NCI-H2107 treated with DMSO at 0.1 percent for 48 hours (cell line): ENCODE measurements around the gene CORIN.
A peak's percentile ranks its signal among the peaks of the same experiment; 100 is the strongest.

Experiments used
- DNase-seq: peaks from one replicate; lab custom pipeline; 2025; ENCODE audit not compliant: unreplicated experiment; lab: John Stamatoyannopoulos, UW

CORIN gene

DNA sequence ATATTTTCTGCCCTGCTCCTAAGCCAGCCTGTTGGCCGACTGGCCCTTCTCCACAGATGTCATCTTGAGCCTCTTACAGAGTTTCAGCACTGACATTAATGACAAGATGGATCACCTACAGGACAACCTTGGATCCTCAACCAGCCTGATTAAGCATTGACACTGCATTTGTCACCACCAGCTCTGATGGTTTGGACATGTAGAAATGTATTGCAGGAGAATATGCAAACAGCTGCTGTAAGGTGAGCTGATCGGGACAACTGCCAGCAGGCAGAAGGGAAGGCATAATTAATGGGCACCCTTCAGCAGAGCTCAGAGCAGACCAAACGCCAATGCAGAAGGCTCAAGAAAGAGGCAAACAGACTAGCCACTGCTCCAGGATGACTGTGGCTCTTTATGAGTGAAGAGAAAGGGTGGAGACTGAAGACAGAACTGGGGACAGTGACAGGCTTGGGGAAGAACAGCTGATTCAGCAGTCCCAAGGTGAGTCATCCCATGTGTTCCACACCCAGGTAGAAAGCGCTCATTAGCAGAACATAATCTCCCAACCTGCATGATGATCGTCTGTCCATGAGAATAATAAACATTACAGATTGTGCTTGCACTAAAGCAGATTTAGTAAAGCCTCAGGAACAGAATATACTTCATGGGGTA, 6.7 kb downstream of the CORIN start:
- peak; percentile 52 for DNase-seq

DNA sequence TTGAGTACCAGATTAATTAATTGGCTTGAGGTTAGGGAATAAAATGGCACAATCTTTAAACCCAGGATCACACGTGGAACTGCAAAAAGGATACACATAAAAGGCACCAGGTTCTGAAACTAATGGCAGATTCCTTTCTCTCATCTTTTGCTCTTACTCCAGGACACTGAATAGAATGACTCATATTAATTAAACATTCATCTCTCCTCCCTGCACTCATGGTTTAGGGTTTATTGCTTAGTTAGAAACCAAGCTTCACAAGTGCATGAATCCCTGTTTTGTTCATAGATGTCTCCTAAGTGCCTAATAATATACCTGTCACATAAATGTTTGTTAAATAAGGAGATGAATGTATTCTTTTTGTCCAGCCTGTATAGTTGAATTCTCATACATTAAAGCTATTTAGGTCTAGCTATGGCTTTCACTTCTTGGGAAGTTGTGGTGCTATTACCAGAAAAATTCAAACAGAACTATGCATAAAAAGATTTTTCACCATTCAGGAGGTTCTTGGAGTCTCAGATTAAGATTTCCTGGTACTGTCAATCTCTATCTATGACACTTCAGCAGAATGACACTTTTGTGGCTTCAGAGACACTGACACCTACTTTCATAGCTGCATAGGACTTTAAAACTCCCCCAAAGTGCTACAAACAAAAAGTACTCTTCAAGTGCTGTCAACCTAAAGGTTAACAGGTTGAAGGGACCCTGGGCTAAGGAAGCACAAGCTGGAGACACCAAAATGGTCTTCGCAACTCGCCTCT, 7.4 kb downstream of the CORIN start:
- no peak for DNase-seq

DNA sequence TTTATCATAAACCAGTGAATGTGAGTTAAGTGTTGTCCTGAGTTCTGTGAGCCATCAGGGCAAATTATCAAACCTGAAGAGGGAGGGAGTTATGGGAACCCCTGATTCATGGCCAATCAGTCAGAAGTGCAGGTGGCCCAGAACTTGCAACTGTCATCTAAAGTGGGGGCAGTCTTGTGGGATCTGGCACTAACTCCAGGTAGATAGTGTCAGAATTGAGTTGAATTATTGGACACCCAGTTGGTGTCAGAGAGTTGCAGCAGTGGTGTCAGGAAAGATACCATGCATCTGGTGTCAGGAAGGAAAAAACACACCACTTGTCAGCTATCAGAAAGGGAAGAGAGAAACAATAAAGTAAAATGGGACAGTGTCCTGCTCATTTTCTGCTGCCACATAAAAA, 8.4 kb downstream of the CORIN start:
- DNase-seq: no peak

DNA sequence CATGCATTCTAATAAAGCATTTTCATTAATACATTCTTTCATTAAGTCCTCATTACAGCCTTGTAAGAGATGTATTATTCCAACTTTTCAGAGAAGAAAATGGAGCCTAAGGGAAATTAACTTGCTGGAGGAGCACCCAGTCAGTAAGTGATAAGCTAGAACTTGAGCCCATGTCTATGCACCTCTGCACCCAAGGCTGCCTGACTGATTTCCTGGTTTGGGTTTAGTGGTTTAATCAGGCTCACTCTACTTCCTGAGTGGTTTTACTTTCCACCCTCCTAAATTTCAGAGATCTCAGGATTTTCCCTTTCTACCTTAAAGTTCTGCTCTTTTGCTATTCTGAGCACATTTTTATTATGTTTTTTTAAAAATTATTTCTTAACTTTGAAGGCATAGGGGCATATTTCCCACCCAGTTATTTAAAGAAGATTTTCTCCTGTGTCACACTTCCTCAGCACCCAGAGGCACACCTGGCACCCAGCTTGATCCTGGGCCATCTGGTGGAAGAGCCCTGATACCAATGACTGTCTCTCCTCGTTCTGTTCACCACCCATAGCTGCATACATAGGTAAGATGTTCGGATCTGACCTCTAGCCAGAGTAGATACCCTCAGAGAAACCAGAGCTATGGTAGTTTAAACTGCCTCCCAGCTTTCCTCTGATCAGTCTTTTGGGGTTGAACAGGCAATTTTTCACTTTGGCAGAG, 10.4 kb downstream of the CORIN start:
- DNase-seq: no peak

DNA sequence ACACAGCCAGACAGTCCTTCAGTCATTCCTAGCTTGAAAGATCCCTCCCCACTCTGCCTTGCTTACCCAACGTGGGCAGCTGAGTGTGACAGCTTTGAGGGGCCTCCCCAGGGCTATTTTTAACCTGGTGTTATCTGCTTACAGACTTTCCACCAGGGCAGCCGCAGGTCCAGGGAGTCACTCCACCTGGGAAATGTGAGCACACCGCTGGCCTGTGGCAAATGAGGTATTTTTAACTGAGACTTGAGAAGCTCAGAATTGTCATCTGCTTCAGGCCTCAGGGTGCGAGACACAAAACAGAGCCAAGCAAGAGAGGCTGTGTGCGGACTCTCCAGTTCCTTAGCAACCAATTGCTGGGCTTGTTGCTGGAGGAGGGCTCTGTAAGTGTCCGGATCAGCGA, 13.0 kb downstream of the CORIN start:
- no peak for DNase-seq

DNA sequence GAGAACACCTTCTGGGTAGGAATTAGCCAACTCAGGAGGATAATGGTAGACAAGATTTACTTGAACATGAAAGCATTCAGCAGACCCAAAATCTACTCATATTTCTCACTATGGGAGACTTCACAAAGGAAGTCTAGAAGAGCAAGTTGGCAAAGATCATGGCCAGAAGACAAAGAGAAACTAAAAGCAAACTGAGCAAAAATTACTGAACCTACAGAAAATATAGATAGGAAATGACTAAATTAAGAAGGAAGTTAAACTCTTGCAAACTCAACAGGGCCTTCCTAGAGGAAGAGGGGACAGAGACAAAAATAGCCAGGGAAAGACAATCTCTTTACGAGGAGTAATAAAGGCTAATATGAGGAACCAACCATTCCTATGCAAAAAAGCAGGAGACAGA, 18.7 kb downstream of the CORIN start:
- no peak for DNase-seq

DNA sequence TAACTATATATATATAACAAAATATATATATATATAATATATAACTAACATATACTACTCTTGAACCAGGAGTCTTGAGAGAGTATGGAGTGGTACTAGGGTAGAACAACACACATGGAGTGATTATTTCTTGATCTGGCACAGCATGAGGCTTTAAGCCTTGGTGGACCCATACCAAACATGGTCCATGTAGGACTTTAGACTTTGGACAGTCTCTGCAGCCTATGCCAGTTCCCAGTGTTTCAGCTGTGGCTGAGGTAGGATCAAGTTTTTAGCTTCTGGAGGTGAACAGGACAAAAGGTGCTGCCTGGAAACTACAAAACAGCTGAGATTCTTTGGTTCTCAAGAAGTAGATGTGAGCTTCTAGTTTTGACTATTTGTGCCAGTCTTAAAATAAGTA, 20.6 kb downstream of the CORIN start:
- DNase-seq: no peak

DNA sequence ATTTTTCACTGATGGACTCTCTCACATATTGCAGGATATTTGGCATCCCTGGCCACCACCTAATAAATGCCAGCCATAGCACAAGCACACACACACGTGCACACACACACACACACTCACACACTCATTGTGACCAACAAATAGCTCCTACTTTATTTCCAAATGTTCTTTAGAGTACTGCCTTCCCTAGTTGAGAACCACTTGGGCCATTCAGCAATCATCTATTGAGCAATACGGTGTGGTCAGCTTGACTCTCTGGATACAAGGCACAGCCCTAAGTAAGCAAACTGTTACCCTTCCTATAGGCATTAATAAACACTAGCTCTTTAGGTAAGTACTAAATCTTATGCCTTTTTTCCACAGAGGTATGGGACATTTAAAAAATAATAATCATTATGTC, 21.1 kb downstream of the CORIN start:
- DNase-seq: no peak

DNA sequence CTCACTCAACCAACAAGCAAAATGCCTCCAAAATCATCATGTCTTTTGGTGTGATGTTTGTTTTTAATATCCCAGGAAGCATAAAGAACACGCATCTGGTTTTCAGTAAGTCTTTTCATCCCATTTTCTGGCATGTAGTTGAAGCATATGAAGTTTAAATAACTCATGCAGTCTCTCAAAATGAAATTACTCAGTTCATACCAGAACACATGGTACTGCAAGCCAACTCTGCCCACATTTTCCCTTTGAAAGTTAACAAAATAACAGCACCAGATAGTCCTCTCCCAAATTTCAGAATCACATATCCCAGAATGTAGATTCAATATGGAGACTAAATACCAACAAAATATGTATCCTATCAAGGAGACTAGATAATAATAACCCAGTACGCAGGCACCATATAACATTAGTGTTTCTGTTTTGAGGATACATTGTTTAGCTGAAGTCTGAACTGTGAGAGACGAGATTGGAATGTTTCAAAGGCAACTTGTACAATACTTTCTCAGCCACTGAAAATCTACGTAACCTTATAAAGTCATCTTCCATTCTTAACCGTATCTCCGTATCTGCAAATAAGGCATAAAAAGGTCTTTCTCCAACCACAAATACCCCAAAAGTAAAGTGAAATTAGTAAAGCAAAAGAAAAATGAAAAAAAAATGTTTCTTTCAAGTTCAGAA, 23.1 kb downstream of the CORIN start:
- no peak for DNase-seq

DNA sequence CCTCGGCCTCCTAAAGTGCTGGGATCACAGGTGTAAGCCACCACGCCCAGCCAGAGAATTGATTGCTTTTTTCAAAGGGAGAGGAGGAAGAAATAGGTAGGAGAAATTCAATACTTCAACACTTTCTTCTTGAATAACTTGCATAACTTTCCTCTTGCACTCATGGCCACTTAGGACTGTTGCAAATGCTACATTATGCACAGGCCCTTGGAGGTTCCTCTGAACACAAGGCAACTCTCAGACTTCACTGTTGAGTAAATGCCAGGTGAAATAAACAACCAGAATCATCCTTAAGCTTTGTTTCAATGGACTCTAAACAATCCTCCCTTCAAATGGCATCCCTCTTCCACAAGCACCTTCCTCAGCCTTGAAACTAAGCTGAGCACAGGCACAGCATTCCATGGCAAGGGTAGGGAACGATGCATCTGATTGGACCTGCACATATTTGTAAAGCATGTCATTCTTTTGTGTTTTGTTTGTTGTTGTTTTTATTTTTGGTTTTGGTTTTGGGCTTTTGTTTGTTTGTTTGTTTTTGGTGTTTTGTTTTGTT, 28.1 kb downstream of the CORIN start:
- DNase-seq: no peak

DNA sequence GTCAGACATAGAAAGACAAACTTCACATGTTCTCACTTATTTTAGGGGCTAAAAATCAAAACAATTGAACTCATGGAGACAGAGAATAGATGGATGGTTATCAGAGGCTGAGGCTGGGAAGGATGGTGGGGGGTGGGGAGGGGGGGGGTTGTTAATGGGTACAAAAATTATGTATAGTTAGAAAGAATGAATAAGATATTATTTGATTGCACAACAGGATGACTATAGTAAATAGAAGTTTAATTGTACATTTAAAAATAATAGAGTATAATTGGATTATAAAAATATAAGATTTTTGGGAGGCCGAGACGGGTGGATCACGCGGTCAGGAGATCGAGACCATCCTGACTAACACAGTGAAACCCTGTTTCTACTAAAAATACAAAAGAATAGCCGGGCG, 33.3 kb downstream of the CORIN start:
- no peak for DNase-seq

DNA sequence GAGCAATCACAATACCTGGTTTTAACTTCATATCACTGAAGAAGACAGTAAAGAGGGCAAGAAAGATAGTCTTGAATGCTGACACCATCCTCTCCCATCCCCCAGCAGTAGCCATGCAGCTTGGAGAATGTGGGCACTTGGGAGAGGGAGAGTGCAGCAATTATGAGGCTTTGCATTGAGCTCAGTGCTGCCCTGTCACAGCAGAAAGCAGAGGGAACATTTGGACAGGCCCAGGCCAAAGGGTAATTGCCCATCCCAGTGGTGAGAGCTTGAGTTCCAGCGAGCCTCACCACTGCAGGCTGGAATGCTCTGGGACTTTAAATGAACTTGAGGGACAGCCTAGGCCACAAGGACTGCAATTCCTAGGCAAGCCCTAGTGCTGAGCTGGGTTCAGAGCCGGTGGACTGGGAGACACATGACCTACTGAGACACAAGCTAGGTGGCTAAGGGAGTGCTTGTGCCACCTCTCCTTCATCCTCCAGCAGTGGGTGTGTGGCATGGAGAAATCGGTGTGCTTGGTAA, 36.3 kb downstream of the CORIN start:
- no peak for DNase-seq

DNA sequence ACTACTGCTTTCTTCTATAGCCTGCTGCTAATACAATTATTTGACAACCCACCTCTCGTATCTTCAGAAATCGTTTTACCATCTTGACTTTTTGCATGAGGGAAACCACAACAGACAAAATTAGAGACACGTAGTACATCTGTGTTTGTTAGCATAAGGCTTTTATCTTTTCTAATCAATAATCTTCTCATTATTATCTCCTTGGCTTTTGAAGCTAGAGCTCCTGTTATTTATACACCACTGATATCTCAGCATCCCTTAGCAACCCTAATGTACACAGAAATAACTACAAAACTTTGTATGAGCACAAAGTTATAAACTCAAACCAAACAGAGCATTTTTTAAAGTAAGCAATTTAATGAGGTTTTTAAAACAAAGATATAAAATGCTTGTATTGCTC, 39.7 kb downstream of the CORIN start:
- no peak for DNase-seq

DNA sequence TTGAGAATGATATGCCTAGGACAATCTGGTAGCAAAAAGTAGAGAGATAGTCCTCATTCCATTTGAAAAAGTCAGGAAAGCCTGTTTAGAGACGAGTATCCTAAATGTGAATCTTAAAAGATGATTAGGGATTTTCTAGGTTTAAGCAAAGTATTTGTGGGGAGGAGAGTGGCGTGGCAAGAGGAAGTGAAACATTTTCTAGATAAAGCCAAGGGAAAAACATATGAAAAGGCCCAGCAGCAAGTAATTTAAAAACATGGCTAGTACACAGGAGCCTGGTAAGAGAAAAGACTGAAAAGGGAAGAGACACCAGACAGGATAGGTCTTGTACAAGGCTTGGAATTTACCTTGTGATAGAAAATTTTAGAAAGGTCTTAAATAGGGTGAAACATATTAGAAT, 45.9 kb downstream of the CORIN start:
- no peak for DNase-seq

DNA sequence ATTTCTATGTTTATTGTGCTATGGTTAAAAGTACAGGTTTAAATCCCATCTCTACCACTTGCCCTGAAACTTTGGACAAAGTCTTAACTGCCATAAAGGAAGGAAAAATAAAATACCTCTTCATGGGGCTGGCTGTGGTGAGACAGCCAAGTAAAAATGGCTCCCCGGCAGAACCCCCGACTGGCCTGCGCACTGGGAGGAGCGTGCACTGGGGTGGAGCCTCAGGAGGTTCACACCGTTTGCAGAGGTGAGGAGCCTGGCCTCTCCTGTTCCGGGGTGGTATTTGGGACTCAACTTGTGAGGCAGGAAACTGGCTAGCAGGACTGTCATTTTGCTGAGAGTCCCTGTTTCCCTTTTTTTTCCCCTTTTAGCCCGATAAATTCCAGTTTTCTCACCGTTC, 47.8 kb downstream of the CORIN start:
- no peak for DNase-seq

DNA sequence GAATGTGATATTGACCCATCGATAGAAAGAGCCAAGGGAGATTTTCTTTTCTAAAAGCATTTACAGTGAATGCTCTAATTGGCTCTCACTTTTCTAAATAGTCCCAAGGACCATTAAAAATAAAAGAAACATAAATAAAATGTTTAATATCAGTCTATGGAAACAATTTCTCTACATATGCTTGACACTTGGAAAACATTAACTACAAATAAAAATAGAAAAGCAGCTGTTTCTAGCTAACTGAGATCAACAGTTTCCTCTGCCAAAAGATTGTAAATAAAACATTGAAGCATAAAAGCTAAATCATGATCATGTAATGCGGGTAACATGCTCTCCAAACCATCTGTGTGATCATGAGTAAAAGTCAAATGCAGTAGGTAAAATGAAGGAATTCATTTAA, 49.7 kb downstream of the CORIN start:
- DNase-seq: no peak

DNA sequence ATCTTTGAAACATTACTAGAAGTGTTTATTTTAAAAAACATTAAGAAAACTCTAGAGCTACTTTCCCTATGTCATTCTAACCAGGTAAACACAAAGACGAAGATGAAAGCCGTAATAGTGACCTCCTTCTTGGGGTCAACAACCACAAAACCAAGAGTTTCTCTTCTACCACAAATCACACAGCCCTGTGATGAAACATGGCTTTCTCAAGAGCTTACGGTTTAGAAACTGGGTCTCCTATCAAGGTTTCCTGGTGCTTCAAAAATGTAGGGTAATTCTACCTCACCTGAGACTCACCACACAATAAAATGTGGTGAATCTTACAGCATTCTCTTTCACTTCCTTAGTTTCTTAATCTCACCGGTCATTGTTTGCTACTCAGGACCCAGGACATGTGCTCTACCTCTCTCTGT, 50.9 kb downstream of the CORIN start:
- no peak for DNase-seq

DNA sequence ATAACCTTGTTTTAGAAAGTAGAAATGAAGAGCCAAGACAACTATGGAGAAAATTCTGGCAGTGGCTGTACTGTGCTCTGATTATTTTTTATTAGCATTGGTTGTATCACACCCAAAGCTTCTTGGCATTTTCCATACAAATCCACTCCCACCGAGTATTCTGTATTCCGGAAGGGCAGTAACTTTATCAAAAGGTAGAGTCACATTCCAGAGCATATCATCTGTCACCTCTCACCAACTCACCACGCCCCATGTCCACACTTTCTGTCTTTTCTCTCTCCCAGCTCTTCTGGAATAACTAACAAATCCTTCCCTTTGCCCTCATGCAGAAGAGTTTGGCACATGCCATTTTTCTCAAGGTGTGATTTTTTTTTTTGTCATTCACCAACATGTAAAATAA, 52.7 kb downstream of the CORIN start:
- DNase-seq: no peak

DNA sequence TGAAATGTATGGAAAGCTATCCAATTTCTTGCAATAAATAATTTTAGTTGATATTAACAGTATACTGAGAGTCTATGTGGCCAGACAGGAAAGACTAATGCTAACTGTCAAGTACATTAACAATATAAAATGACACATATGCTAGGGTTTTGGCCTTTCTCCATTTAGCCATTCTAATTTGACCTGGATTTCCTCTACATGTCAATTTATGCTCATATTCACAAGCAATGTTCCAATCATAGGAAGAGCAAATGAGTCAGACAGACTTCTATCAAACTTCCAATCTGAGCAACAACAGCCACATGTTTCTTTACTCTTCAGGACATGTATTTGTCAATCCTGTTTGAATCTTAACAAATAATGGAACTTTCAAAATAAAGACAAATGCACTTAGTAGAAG, 53.6 kb downstream of the CORIN start:
- no peak for DNase-seq

DNA sequence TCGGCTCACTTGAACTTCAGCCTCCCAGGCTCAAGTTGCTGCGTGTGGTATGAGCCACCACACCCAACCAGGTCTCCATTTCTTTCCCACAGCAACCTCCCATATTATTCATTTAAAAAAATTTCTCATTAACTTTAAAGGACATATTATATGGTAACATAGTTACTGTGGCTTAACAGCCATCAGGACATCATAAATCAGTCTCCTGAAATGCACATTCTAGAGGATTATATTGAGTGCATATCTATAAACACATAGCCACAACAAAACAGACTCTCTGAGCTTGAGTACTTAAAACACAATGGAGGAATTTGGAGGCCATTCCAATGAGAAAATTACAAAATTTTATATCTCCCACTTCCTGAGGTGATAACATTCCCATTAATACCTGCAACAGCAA, 61.5 kb downstream of the CORIN start:
- no peak for DNase-seq

DNA sequence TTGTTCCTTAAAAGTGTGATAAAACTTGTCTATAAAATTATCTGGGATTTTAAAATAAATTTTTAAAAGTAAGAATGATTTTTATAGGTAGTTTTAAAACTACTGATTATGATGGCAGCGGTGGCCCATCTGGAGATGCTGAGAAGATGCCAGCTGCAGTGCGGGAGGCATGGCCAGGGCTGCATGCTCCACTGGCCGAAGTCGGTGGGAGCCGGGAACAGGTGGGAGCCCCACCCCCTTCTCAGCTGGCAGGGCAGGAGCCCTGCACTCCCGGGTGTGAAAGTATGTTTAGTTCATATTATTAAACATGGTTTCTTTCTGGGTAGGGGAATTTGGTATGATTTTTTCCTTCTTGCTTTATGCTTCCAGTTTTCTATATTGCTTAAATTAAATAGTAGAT, 63.8 kb downstream of the CORIN start:
- no peak for DNase-seq
